K562 (cell line): Measurements from ENCODE around the gene AKT3. TPM values are rescaled to one million over a fixed set of nuclear protein-coding genes. Genes with fewer than 3 reads are reported as not detected.

Experiments
- ATAC-seq: fragments of 200-7000 bp; cut with Tn5 transposase; 3 replicates; pipeline ENCODE4 v1.9.1; 2020; ENCODE audit warnings: moderate library complexity
- BruUV-seq: library from RNA; stranded (reverse); fragments of 400-500 nt; replicated peaks from 2 replicates; lab custom pipeline; 2021; lab: Mats Ljungman, UMichigan
- CTCF ChIA-PET: fragments of 300-600 bp; formaldehyde crosslinking; extraction: SDS; loops from one replicate; lab custom pipeline; 2021; ENCODE audit warnings: low intra/inter-chr PET ratio; lab: Yijun Ruan, JAX
- POLR2A ChIA-PET: fragments of 300-600, 350-650 bp; sonication (Branson Sonifier 250); formaldehyde crosslinking; extraction: SDS; loops from one replicate; lab custom pipeline; 2021; ENCODE audit warnings: antibody characterized with exemption, inconsistent platforms; lab: Yijun Ruan, JAX
- DNase-seq, 4 experiments: peaks; one replicate each; pipeline versions ENCODE4 v3.0.0 to v3.0.0-alpha.2; 2011 to 2018; ENCODE audit warnings: low spot score in 3 of 4, mixed read lengths in 3 of 4; ENCODE audit errors: extremely low read depth in 1 of 4
- FAIRE-seq: peaks from 2 replicates; lab custom pipeline; 2011; peaks lifted over from hg19 to GRCh38; lab: Jason Lieb, UNC
- H2AFZ ChIP-seq: 2 replicates; pipeline ENCODE4 v1.6.0; 2011; ENCODE audit warnings: low read depth, low read length, control low read depth, inconsistent platforms
- H3K27ac ChIP-seq: fragments of 200-600 bp; 3 replicates; pipeline ENCODE4 v1.8.0; 2011; ENCODE audit warnings: low read depth, mild to moderate bottlenecking, control low read depth, inconsistent platforms, low read length, moderate library complexity, mixed read lengths; ENCODE audit errors: extremely low read depth
- H3K27me3 ChIP-seq, 2 experiments: fragments of 300-600 bp in 1 of 2; 2 replicates in 1 of 2; 3 replicates in 1 of 2; pipeline versions ENCODE4 v1.6.0 to v1.8.0; 2011; ENCODE audit warnings: inconsistent platforms in 2 of 2, low read length in 2 of 2, mild to moderate bottlenecking in 1 of 2, mixed read lengths in 1 of 2, moderate library complexity in 1 of 2; ENCODE audit not compliant: control insufficient read depth in 2 of 2, insufficient read depth in 2 of 2
- H3K36me3 ChIP-seq: fragments of 300-600 bp; 3 replicates; pipeline ENCODE4 v1.8.0; 2011; ENCODE audit warnings: mild to moderate bottlenecking, low read length, inconsistent platforms; ENCODE audit not compliant: control insufficient read depth, insufficient read depth
- H3K4me1 ChIP-seq, 2 experiments: fragments of 200-600 bp in 1 of 2; replicated peaks in 1 of 2; 2 replicates in 1 of 2; 3 replicates in 1 of 2; pipeline versions ENCODE4 v1.5.1 to v1.8.0; 2011; ENCODE audit warnings: inconsistent platforms in 2 of 2, low read length in 2 of 2, mild to moderate bottlenecking in 1 of 2, mixed read lengths in 1 of 2, moderate library complexity in 1 of 2; ENCODE audit not compliant: control insufficient read depth in 2 of 2, insufficient read depth in 2 of 2
- H3K4me2 ChIP-seq: 2 replicates; pipeline ENCODE4 v1.6.1; 2011; ENCODE audit warnings: low read length, control low read depth, inconsistent platforms, mixed read lengths; ENCODE audit not compliant: insufficient read depth
- H3K4me3 ChIP-seq: fragments of 200-600 bp; sonication (generic), shearing (Covaris generic); 2 replicates; pipeline ENCODE4 v1.5.1; 2016; ENCODE audit warnings: control low read depth, inconsistent platforms
- H3K79me2 ChIP-seq: fragments of 200-600 bp; 3 replicates; pipeline ENCODE4 v1.8.0; 2011; ENCODE audit warnings: low read length, inconsistent platforms; ENCODE audit not compliant: control insufficient read depth, insufficient read depth
- H3K9ac ChIP-seq, 2 experiments: 2 replicates each; pipeline versions ENCODE4 v1.6.0 to v1.6.1; 2011; ENCODE audit warnings: low read depth in 2 of 2, low read length in 2 of 2, control low read depth in 1 of 2, inconsistent platforms in 1 of 2, mild to moderate bottlenecking in 1 of 2, mixed read lengths in 1 of 2; ENCODE audit not compliant: insufficient read depth in 1 of 2
- H3K9me1 ChIP-seq: one replicate; pipeline ENCODE4 v1.6.0; 2011; ENCODE audit warnings: inconsistent platforms, mild to moderate bottlenecking, low read length, moderate library complexity; ENCODE audit not compliant: control insufficient read depth, insufficient read depth
- H3K9me3 ChIP-seq: replicated peaks from 2 replicates; pipeline ENCODE4 v1.5.1; 2011; ENCODE audit warnings: low read depth, low read length, inconsistent platforms; ENCODE audit not compliant: control insufficient read depth, insufficient read depth
- H4K20me1 ChIP-seq: replicated peaks from 2 replicates; pipeline ENCODE4 v1.6.1; 2011; ENCODE audit warnings: low read length, inconsistent platforms, mixed read lengths; ENCODE audit not compliant: control insufficient read depth, insufficient read depth
- CBFA2T2 ChIP-seq: fragments of 450-650 bp; conservative IDR thresholded peaks from 2 replicates; pipeline ENCODE4 v1.6.1; 2017; ENCODE audit warnings: mild to moderate bottlenecking
- DACH1 ChIP-seq: fragments of 450-650 bp; IDR thresholded peaks from 2 replicates; pipeline ENCODE4 v1.6.1; 2018; ENCODE audit not compliant: partially characterized antibody
- ELF1 ChIP-seq: fragments of 200-800 bp; sonication (Bioruptor generic); IDR thresholded peaks from 2 replicates; pipeline ENCODE4 v1.6.1; 2016; ENCODE audit warnings: missing genetic modification characterization, missing compliant biosample characterization
- MED1 ChIP-seq: sonication (generic); formaldehyde crosslinking; IDR thresholded peaks from 2 replicates; pipeline ENCODE4 v1.8.1; 2023; ENCODE audit warnings: missing genetic modification reagents, borderline replicate concordance
- MTA1 ChIP-seq: fragments of 450-650 bp; IDR thresholded peaks from 2 replicates; pipeline ENCODE4 v1.6.1; 2017; ENCODE audit warnings: borderline replicate concordance
- RBM25 ChIP-seq: fragments of 200-400 bp; formaldehyde crosslinking; IDR thresholded peaks from 2 replicates; pipeline ENCODE4 v1.6.1; 2018; ENCODE audit warnings: low read length, low read depth, moderate library complexity; ENCODE audit not compliant: severe bottlenecking
- RERE ChIP-seq: sonication (generic); formaldehyde crosslinking; IDR thresholded peaks from 2 replicates; pipeline ENCODE4 v1.8.0; 2023; ENCODE audit warnings: missing genetic modification reagents, mild to moderate bottlenecking, borderline replicate concordance
- SREBF2 ChIP-seq: sonication (generic); formaldehyde crosslinking; IDR thresholded peaks from 2 replicates; pipeline ENCODE4 v1.4.0; 2020; ENCODE audit warnings: mild to moderate bottlenecking, missing genetic modification reagents
- SRF ChIP-seq, 2 experiments: fragments of 250-450, 450-650 bp in 1 of 2; sonication (Bioruptor Pico) in 1 of 2; sonication (generic) in 1 of 2; formaldehyde crosslinking; IDR thresholded peaks; 2 replicates each; pipeline versions ENCODE4 v1.5.0 to v1.5.1; 2020 to 2022; ENCODE audit warnings: mild to moderate bottlenecking in 1 of 2, missing genetic modification reagents in 1 of 2
- TOE1 ChIP-seq, 2 experiments: fragments of 450-650 bp in 1 of 2; sonication (generic) in 1 of 2; formaldehyde crosslinking in 1 of 2; IDR thresholded peaks; 2 replicates each; pipeline versions ENCODE4 v1.7.1 to v1.8.0; 2016 to 2022; ENCODE audit warnings: borderline replicate concordance in 2 of 2, mild to moderate bottlenecking in 2 of 2, antibody characterized with exemption in 1 of 2, inconsistent platforms in 1 of 2, low read depth in 1 of 2, missing genetic modification reagents in 1 of 2, moderate library complexity in 1 of 2
- TSHZ1 ChIP-seq: fragments of 250-450 bp; sonication (Bioruptor Pico); IDR thresholded peaks from 2 replicates; pipeline ENCODE4 v1.4.0; 2020; ENCODE audit warnings: mild to moderate bottlenecking, moderate library complexity
- ZNF263 ChIP-seq: sonication (generic); formaldehyde crosslinking; IDR thresholded peaks from 2 replicates; pipeline ENCODE4 v1.8.0; 2022; ENCODE audit warnings: mild to moderate bottlenecking, missing genetic modification reagents, borderline replicate concordance
- in situ Hi-C: fragments of 300-500 bp; cut with MboI; formaldehyde crosslinking; loops from 4 replicates; pipeline ENCODE4 v1.15.0; 2018; ENCODE audit warnings: inconsistent platforms, mixed read lengths
- intact Hi-C: fragments of 100-400 bp; cut with micrococcal nuclease; formaldehyde crosslinking; loops from 2 replicates; pipeline ENCODE4 v1.14.2; 2022
- polyA plus RNA-seq, 8 experiments: library from polyadenylated mRNA; depleted of rRNA in 4 of 8; stranded (reverse) in 5 of 8; unstranded in 3 of 8; fragments of >200 nt; fragmentation: Nextera tagmentation in 2 of 8; fragmentation: Illumina TruSeq in 1 of 8; extraction: Ambion mirVana in 2 of 8; extraction: Trizol in 1 of 8; gene quantifications; 2 replicates each; pipeline versions ENCODE4 v1.2.1 to v1.2.3, GENCODE V29; 2011 to 2014; ENCODE audit warnings: inconsistent platforms in 1 of 8, missing spikeins in 1 of 8
- total RNA-seq, 7 experiments: library from RNA; depleted of rRNA in 6 of 7; stranded (reverse); fragments of >200 nt in 6 of 7; fragmentation: Illumina TruSeq in 2 of 7; extraction: Trizol in 2 of 7; gene quantifications; 2 replicates each; pipeline versions ENCODE4 v1.2.1 to v1.2.3, GENCODE V29; 2011 to 2021; ENCODE audit warnings: low replicate concordance in 1 of 7

Gene AKT3
- total and polyA plus RNA-seq, 9 of the 15 experiments (the other 6 are each of a cell fraction or from before 2014, with no cell fraction given), result 0.04 to 0.54 (median 0.18) TPM; not detected in 1

DNA sequence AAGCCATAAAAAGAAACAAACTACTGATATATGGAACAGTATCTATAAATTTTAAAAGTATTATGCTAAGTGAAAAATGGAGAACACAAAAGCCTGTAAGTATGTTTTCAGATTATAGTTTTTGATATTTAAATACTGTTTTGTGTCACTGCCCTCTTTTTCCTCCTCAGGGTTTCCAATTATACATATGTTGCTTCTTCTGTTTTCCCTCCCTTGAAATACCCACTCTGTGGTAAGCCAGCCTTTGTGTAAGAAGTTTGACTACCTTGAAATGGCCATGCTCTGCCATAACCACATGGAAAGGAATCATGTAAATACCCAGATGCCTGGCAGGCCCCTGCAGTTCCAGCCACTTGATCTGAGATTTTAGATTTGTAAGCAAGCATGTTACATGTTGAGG is 248.3 kb downstream of the AKT3 start:
- no peaks in the 10 kb centered on the region for H4K20me1 ChIP-seq
- BruUV-seq, result no TSS peak
- H3K27ac ChIP-seq, result no peak overlapping the region
- H3K4me1 ChIP-seq, result no peaks in the 10 kb centered on the region
- no peaks in the 10 kb centered on the region for H3K9me1 ChIP-seq
- H3K9me3 ChIP-seq, result no peaks in the 10 kb centered on the region; the same call in 1 of the 2 replicates
- ATAC-seq (no peak), FAIRE-seq (no peak), DNase-seq (no peak)
- no peak overlapping the region for H3K4me2 ChIP-seq
- ChIA-PET POLR2A (no interaction called here), CTCF (no interaction called here)
- intact Hi-C loops (no loop called here), in situ Hi-C loops (no loop called here)
- no peak overlapping the region for H2AFZ ChIP-seq
- H3K4me3 ChIP-seq, result no peak overlapping the region
- no peaks in the 10 kb centered on the region for H3K36me3 ChIP-seq
- H3K79me2 ChIP-seq, result no peaks in the 10 kb centered on the region
- H3K27me3 ChIP-seq, result no peaks in the 10 kb centered on the region
- H3K9ac ChIP-seq, result no peak overlapping the region
- no peak for TF ChIP-seq MTA1
- no peak for TF ChIP-seq DACH1
- TF ChIP-seq MED1 (CRISPR knock-in tag), result no peak
- TF ChIP-seq RERE (CRISPR knock-in tag), result no peak
- TF ChIP-seq RBM25, result no peak
- no peak for TF ChIP-seq ZNF263 (CRISPR knock-in tag)
- TF ChIP-seq SREBF2 (CRISPR knock-in tag), result no peak
- TF ChIP-seq ELF1 (tag), result no peak
- no peak for TF ChIP-seq CBFA2T2
- TF ChIP-seq TOE1 (IDR thresholded peaks at IDR 0.05; ENCODE audit: borderline replicate concordance), result no peak
- TF ChIP-seq TOE1 (CRISPR knock-in tag; IDR thresholded peaks at IDR 0.05; ENCODE audit: borderline replicate concordance, low read depth), result no peak
- no peak for TF ChIP-seq SRF (CRISPR knock-in tag; IDR thresholded peaks at IDR 0.05)
- TF ChIP-seq TSHZ1 (CRISPR knock-in tag), result no peak
